Measurements from ENCODE around the gene EPSTI1.
A peak's percentile ranks its signal among the peaks of the same experiment; 100 is the strongest.
"Not testable (repeated sequence)": the region's sequence is repeated elsewhere in the genome, so short reads cannot be mapped to it uniquely, and the experiment has no call there.

EPSTI1 gene

DNA sequence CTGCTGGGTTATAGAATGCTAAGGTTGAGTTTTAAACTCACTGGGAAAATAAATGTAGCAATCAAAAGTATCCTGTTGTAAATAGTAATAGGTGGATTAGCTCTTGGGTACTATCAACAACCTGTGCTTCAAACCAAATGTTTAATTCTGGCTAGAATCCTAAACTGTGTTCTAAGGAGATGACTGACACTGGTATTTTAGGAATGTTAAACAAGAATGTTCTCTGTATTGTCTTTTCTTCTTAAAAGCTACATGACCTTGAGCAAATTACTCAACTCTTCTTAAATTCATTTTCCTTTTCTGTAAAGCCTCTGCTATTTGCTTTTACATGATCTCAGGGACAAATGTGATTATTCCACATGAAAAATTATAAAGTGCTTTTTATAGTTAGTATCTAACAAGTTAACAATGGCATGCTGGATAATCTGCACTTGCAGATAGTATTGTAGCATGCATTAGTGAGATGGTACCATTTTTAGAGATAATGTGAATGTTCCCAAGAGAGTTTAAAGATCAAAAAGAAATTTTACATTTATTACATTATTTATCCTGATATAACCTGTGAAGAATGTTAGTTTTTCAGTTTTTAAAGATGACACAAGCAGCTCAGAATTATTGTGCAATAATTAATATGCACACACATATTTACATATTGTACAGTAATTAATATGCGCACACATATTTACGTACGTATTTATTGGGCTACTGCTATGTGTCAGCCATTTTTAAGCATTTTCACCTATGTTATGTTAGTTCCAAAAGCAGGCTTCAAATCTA lies 13.6 kb upstream of the EPSTI1 start:
- DNase-seq: no peak

DNA sequence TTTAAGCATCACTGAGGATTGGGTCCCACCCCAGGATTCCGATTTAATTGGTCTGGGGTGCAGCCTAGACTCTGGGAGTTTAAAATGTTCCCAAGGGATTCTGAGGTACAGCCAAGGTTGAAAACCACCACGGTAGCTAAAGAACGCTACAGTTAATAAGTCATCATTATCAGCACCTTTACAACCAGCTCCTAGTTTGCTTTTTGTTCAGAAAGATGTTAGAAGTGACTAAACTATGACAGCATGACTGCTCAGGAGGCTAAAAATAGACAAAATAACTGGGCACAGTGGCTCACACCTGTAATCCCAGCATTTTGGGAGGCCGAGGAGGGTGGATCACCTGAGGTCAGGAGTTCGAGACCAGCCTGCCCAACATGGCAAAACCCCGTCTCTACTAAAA lies 11.7 kb upstream of the EPSTI1 start:
- no peak for DNase-seq

DNA sequence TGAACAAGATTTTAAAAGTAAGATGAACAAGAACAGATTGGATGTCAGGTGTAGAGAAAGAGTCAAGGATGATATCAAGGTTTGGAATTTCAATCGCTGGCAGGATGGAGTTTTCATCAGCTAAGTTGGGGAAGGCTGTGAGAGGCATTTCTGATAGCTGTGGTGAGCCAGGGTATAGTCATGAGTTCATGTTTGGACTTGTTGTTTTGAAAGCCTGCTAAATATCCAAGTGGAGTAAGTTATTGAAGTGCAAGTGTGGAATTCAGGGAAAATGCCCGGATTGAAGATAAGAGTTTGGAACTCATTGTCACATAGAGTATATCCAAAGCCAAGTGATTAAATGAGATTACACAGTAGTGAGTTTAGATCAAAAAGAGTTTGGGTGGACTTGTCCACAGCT lies 11.0 kb upstream of the EPSTI1 start:
- no peak for DNase-seq

DNA sequence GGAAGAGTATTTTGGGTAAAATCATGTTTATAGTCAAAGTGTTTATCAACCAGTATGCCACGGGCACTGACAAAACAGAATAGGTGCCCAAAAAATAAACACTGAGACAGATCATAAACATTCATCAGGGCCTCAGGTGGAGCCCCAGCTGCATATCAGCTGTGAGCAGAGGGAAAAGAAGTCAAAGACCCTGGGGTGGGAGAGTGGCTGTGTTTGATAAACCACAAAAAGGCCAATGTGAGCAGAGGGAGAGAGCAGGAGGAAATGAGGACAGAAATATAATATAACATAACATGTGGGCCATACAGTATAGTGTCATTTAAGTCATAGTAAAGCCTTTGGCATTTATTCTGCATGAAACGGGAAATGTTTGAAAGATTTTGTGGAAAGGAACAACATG lies 10.0 kb upstream of the EPSTI1 start:
- no peak for DNase-seq

DNA sequence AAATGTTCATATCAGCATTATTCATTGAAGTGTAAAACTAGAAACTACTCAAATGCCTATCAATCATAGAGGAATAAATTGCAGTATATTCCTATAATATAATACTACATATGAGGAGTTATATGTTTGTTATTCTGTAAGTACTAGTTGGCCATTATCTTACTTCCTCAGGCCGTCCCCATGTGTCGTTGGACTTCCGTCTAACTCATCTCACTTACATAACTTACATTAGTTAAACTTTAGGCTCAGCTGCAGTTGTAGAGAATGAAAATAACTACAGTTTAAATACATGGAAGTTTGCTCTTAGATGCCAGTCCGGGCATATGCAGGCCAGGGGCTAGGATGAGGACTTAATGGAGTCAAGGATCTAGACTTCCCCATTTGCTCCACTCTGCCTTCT lies 8.6 kb upstream of the EPSTI1 start:
- DNase-seq: no peak

DNA sequence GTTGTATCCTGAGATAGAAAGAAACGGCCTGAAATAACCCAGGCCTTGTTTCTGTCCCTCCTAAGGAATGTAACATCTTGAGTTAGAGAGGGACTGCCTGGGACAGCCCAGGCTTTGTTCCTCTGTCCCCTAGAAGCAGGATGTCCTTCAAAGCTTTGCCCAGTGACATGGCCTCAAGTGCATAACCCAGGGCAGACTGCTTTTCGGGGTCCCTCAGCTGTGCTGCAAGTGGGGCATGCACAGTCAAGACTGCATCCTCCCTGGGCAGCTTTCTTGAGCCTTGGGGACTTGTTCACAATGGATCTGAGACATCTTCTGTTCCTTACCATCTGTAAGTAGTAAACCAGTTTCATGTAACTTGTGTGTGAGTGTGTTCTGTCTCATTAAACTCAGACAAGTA lies 7.5 kb upstream of the EPSTI1 start:
- no peak for DNase-seq

DNA sequence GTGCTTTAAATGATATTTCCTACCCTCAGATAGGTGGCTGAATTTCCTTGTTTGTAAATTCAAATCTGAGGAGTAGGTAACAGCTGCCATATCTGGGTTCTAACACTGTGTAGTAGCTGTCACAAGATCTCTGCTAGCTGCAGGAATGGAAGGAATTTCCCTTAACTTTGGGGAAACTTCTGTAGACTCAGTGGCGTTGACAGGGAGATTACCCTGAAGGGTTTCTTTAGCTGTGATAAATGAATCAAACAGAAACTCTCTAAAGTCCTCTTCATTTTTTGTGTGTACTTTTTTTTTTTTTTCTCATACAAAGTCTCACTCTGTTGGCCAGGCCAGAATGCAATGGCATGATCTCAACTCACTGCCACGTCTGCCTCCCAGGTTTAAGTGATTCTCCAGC lies 5.3 kb upstream of the EPSTI1 start:
- DNase-seq: no peak

DNA sequence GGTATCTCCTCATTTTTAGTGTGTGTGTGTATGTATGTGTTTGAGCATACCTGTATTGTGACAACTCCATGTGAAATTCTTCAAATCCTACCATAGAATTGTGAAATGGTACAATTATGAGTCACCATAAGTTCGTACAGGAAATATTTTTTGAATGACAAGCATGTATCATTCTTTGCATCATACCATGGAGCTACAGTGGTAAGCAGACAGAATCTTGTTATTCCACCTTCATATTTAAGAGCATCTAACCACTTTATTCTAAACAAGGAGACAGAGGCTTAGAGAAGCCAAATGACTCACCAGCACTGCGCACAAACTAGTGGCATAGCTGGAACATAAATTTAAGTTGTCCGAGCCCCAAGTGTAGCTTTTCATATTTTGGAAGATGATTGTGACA lies 4.5 kb upstream of the EPSTI1 start:
- no peak for DNase-seq

DNA sequence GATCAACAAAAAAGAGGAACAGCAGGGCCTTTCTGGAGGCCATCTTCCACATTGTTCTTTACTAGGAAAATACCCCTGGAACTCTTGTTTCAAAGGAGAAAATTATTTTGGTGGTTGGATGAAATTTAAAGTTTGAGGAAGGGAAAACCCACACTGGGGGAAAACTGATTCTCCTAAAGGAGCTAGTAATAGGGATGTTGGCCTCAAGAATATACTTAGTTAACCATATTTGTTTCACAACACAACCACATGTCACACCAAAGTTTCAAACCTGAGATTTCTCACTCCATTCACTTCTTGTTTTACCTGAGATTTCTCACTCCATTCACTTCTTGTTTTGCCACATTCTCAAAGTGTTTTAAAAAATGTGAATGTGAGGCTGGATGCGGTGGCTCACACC lies 2.8 kb upstream of the EPSTI1 start:
- no peak for DNase-seq

DNA sequence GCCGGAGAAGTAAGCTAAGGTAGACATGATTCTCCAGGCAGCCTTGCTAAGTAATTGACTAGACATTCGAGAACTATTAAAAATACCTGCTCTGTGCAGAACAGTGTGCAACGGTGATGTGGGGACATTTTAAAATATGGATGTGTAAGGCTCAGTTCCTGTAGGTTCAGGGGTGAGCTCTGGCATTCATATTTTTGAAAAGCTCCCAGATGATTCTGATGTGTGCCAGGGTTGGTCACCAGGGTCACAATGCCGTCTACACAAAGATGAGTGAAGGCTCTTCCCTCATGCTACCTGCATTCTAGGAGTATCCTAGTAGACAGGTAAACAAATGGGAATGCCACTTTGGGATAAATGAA lies 702 bp upstream of the EPSTI1 start:
- no peak for DNase-seq

DNA sequence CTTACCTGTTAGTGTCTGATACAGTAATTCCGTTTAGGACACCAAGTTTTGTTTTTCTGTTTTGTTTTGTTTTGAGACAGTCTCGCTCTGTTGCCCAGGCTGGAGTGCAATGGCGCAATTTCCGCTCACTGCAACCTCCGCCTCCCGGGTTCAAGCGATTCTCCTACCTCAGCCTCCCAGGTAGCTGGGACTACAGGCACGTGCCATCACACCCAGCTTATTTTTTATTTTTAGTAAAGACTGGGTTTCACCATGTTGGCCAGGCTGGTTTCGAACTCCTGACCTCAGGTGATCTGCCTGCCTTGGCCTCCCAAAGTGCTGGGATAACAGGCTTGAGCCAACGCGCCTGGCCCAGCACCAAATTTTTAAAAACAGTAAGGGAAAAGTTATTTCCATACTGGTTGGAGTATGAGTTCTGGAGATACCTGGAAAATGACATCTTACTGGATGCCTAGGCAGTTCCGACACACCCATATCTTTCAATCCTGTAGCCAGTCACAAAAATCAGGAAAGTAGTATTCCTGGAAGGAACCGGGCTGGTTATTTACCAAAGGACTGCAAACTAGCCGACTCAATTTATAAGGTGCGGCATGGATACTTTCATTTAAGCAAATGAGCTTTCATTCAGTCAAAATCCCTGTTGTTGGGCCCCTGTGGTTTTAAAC lies 676 bp downstream of the EPSTI1 start:
- DNase-seq: not testable (repeated sequence)

DNA sequence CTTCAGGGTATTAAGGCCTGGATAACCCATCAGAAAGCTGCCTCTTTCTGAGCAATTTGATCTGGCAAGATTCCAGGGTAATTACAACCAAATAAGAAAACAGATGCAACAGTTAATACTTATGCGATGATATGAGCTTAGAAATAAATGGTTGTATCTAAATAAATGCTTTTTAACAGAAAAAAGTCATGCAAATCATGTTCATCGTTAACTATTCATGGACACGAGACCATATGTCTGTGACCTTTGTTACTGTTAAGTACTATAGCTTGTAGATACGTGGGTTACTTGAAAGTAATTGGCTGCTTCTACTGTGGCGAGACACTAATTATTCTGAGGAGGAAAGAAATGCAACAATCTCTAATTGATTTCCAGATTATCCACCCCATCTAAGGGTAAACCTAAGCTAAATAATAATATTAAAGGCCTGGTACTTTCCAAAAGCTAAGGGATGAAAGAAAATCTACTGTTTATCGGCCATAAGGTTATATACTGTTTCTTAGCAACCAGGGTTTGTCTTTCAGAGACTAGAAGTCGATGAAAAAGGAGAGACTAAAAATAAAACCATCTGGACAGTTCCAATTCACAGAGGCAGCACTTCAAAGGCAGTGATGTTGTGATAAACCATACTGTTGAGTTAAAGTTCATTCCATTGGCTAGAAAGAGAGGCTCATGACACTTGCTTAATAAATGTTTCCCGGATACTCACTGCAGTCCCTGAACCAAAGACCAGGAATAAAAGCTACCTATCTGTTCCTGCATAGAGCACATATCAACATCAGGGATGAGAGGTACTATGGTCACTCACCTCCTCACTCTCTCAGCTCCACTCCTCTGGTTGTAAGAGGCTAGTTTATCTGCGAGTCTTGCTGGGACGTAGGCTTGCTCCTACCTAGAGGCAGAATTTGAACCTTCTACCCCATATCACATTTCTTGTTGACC lies 1.5 kb downstream of the EPSTI1 start:
- DNase-seq: peak; percentile 78

DNA sequence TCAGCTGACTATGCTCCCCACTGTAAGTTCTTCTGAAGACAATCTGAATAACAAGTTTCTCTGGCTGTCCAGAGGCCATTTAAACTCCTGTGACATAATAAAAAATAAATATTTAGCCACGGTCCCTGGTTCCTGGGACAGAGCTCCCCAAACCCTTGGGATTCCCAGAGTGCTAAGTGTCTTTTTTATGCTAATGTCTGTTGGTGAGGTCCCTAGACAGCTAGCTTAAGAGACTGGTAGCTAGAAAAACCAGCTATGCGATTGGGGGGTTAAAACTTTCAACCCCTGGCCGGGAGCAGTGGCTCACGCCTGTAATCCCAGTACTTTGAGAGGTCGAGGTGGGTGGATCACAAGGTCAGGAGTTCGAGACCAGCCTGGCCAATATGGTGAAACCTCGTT lies 5.9 kb downstream of the EPSTI1 start:
- no peak for DNase-seq

DNA sequence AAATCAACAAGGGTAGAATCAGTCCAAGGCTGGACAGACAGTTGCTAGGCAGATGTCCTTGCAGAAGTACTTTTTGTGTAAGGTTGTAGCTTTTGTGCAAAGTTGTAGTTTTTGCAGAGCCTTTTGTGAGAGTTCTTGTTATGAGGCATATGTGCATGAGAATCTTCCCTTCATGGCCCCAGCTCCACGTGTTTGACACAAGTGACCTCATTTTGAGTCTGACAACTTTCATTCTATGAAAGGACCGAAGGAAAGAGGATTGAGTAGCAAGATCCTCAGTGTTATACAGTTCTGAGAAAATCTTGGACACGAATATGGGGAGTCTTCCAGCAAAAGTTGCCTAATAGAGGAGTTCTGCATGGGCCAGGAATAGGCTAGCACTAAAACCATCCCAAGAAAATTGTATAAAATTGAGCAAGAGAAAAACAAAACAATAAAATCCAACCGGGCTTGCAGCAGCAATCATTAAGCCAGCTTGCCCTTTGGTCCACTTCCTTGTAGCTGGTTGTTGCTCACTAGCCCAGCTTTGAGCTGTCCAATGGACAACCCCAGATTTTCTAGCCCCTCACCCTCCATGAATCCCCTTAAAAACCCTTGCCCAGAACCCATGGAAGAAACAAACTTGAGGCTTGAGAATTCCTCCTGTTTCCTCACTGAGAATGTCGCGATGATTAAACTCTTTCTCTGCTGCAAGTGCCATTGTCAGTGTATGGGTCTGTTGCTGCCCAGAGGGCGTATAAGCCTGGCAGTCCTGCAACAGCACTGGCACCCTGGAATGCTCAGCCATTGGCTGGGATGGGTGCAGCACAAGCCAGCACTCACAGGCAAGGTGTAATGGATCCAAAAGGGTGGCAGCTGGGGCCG lies 6.5 kb downstream of the EPSTI1 start:
- DNase-seq: no peak

DNA sequence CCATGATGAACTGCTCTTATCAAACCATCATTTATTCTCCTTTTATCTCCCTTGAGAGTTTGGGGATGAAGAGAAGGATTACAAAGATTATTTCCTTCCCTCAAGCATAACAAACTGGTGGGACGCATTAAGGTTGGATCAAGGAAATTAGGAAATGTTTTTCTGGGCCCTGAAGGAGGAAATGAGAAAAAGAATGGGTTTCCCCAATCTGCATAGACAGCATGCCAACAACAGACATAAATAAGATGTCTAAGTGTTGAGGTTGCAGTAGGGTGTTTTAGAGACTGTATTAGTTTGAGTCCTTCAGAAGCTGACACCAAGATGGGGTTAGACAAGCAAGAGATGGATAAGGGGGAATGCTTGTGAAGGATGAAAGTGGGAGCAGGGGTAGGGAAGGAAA lies 7.3 kb downstream of the EPSTI1 start:
- no peak for DNase-seq

DNA sequence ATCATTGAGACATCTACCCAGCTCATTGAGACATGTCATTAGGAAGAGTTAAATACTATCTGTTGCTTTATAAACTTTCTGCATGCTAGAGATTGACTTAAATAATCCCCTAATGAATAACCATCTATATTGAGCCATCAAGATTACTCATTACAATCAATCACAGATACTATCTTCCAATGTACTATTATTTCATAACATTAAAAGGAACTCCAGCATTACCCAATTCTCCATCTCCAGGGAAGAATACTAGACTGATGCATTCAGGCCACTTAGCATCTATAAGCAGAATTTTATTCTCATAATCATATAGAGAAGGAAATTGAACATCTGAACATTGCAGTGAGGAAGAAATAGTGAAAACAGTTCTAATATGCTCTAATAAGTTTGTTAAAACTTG lies 8.0 kb downstream of the EPSTI1 start:
- no peak for DNase-seq

DNA sequence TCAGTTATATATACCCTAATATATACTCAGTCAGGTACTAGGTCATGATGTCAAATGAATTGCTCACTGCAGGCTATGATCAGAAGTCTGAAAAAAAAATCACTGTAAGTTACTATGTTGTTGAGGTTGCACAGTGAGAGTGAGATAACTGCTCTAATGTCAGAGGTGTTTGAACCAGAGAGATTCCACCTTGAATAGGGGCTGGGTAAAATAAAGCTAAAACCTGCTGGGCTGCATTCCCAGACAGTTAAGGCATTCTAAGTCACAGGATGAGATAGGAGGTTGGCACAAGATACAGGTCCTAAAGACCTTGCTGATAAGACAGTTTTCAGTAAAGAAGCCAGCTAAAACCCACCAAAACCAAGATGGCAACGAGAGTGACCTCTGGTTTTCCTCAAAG lies 10.2 kb downstream of the EPSTI1 start:
- DNase-seq: no peak

DNA sequence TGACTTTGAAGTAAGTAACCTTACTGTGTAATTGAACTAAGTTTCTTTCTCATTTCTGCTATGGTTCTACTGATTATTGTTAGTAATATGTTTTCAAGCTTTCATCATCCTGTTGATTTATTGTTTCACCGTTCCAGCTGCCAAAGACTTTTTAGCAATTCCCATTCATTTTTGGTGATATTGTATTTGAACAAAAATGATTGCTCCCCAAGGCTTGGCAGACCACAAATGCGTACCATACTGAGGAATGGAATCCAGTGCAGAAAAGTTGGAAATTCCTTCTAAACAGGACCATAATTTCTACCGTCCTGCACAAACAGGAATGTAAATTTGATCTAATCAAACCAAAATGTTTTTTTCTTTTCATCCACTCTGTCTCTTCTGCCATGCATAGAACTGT lies 10.7 kb downstream of the EPSTI1 start:
- no peak for DNase-seq

DNA sequence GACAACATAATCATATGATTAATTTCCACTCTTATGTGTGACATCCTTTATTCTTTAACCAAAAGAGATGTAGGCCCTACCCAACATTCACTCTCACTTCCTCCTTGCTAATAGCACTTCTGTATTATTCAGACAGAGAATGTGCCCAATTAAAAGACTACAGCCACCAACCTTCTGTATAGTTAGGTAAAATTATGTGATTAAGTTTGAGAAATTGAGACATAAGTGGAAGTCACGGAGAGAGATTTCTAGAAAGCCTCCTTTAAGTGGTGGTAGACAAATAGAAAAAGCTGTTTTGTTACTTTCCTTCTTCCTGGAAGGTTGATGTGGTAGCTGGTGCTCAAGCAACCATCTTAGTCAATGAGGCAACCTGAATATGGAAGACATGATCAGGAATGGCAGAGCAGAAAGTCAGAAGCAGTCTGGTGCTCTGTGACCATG lies 14.8 kb downstream of the EPSTI1 start:
- no peak for DNase-seq

DNA sequence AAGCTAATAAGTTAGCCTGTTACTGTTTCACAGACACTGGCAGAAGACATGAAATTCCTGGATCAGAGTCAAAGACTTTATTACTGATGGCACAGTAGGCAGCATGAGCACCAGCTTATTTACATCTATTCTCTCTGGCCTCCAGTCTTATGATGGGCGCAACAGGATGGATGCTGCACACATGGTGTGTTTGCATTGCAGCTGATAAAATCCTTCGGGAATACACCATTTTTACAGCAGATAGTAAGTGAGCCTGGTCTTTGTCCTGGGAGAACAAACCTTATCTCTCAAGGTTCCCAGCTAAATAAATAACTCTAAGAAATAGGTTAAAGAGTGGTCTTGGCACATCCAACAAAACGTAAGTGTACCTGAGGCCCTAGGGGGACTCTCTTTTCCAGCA lies 16.0 kb downstream of the EPSTI1 start:
- no peak for DNase-seq

DNA sequence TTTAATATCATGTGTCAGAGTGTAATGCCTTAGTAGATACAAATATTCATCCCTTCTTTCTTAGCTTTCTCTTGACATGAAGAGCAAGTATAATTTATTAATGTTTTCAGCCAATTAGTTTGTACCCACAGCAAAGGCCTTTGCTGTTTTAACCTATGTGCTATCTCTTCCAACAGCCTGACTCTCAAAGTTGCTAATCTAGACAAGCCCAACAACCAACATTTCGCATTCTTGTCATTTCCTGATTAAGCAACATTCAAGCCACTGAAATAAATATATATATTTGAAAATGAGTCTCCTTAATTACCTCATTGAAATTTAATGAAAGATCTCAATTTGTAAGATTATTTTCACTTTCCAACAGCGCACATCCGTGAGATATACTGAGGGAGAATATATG lies 18.5 kb downstream of the EPSTI1 start:
- DNase-seq: no peak

DNA sequence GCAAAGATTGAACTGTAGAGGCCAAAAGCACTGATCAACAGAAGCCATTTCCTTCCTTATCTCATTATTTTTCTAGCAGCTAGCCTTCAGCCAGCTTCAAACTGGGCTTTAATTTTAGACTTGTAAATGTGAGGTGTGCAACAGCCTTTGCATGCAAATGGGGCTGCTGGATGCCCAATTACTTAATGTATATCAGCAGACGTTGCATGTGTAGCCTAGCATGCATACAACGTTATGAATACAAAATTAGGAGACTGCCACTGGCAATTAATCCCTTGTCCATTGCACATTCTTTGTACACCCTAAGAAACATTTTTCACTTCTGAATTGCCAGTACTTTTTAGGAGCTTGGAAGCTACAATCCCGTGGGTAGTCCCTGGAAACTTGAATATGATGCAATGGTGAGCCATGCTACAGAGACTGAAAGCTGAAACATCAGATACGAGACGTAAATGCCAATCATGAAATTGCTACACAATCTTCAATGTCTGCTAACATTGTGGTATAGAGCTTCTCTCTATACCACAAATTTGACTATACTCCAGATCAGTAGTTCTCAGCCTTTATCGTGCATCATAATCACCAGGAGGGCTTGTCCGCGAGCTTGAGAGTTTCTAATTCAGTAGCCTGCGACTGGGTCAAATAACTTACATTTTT lies 20.2 kb downstream of the EPSTI1 start:
- DNase-seq: no peak
